Activated CD4-positive, alpha-beta T cell treated with anti-CD3 and anti-CD28 coated beads, Interleukin-2, Interleukin-6, amounts not matched to agents 100 ng/mL and 50 ng/mL, durations not matched to agents 16 hours and 8 hours (primary cell): ENCODE data around the gene KBTBD8.

ENCODE experiments used
- DNase-seq: peaks from one replicate; pipeline ENCODE4 v3.0.0-alpha.2; 2020

Gene KBTBD8

GRCh38 chr3:66998113-66998903 is at the start of gene KBTBD8:
KBTBD8 (plus strand) TSS chr3:66998307; CDS start chr3:66998356, 49 bp downstream.
- peak; percentile 100 for DNase-seq

- no peak for DNase-seq
These were observed 49.3 kb upstream of the KBTBD8 start for GRCh38 chr3:66948838-66949237.

- DNase-seq: no peak
These were observed 48.2 kb upstream of the KBTBD8 start for GRCh38 chr3:66949898-66950297.

- no peak for DNase-seq
These were observed 45.8 kb upstream of the KBTBD8 start for GRCh38 chr3:66952357-66952756.

GRCh38 chr3:66953934-66954445 is 44.1 kb upstream of the KBTBD8 start:
- no peak for DNase-seq

- DNase-seq: no peak
These were observed 41.4 kb upstream of the KBTBD8 start for GRCh38 chr3:66956742-66957141.

GRCh38 chr3:66957367-66957766 is 40.7 kb upstream of the KBTBD8 start:
- DNase-seq: no peak

GRCh38 chr3:66958067-66958466 is 40.0 kb upstream of the KBTBD8 start:
- DNase-seq: no peak

- DNase-seq: no peak
These were observed 35.4 kb upstream of the KBTBD8 start for GRCh38 chr3:66962664-66963063.

- no peak for DNase-seq
These were observed 26.9 kb upstream of the KBTBD8 start for GRCh38 chr3:66971245-66971644.

GRCh38 chr3:66971891-66972551 is 26.1 kb upstream of the KBTBD8 start:
- DNase-seq: peak; percentile 81

GRCh38 chr3:66980791-66981190 is 17.3 kb upstream of the KBTBD8 start:
- DNase-seq: no peak

GRCh38 chr3:66983101-66983500 is 15.0 kb upstream of the KBTBD8 start:
- DNase-seq: no peak

GRCh38 chr3:66985336-66985920 is 12.7 kb upstream of the KBTBD8 start:
- no peak for DNase-seq

GRCh38 chr3:66986406-66986805 is 11.7 kb upstream of the KBTBD8 start:
- no peak for DNase-seq

GRCh38 chr3:66989241-66989640 is 8.9 kb upstream of the KBTBD8 start:
- DNase-seq: no peak

GRCh38 chr3:66989860-66990696 is 8.0 kb upstream of the KBTBD8 start:
- peak; percentile 19 for DNase-seq

GRCh38 chr3:66991459-66991858 is 6.6 kb upstream of the KBTBD8 start:
- no peak for DNase-seq

GRCh38 chr3:66993082-66993481 is 5.0 kb upstream of the KBTBD8 start:
- no peak for DNase-seq

GRCh38 chr3:66994588-66994987 is 3.5 kb upstream of the KBTBD8 start:
- DNase-seq: no peak

GRCh38 chr3:66996696-66997095 is 1.4 kb upstream of the KBTBD8 start:
- DNase-seq: no peak

GRCh38 chr3:66997560-66998112 is 471 bp upstream of the KBTBD8 start:
- DNase-seq: no peak

GRCh38 chr3:66998904-66999235 is 763 bp downstream of the KBTBD8 start:
- DNase-seq: no peak
